ENCODE results near the gene PCDHGA1. TPM values are rescaled to one million over a fixed set of nuclear protein-coding genes. Genes with fewer than 3 reads are reported as not detected.
A peak's percentile ranks its signal among the peaks of the same experiment; 100 is the strongest.

Gene PCDHGA1
- total RNA-seq, 1 donor from 2014 or later = 3.0 TPM

- DNase-seq = no peak
- no peak for ATAC-seq
- intact Hi-C loops (cut with micrococcal nuclease) = no loop called here
These were observed 185.8 kb downstream of the PCDHGA1 start for GRCh38 chr5:141515946-141516671.

GRCh38 chr5:141516672-141517025, 186.3 kb downstream of the PCDHGA1 start:
- ATAC-seq (no peak), DNase-seq (no peak)
- intact Hi-C loops (cut with micrococcal nuclease) = no loop called here

GRCh38 chr5:141517312-141517711, 187.0 kb downstream of the PCDHGA1 start:
- DNase-seq = no peak
- no peak for ATAC-seq
- intact Hi-C loops (cut with micrococcal nuclease) = no loop called here

GRCh38 chr5:141517880-141518617, 187.7 kb downstream of the PCDHGA1 start:
- DNase-seq (no peak), ATAC-seq (no peak)
- intact Hi-C loops (cut with micrococcal nuclease) = no loop called here

GRCh38 chr5:141518618-141519015, 188.3 kb downstream of the PCDHGA1 start:
- intact Hi-C loops (cut with micrococcal nuclease) = no loop called here
- DNase-seq = no peak
- ATAC-seq = no peak

- intact Hi-C loops (cut with micrococcal nuclease) = loop anchor here (5.0 to 10.0 kb wide), 2 partner anchors 37 to 105 kb away; partner anchors contain the start of genes PCDHGA10 and PCDHGB7
These were observed 189.6 kb downstream of the PCDHGA1 start for GRCh38 chr5:141519605-141520565.

GRCh38 chr5:141521244-141521781, 191.0 kb downstream of the PCDHGA1 start:
- DNase-seq (no peak), ATAC-seq (peak; percentile 81)
- intact Hi-C loops (cut with micrococcal nuclease) = loop anchor here (5.0 to 10.0 kb wide), 2 partner anchors 36 to 107 kb away; partner anchors contain the start of genes PCDHGA10 and PCDHGB7

More at GRCh38 chr5:141519605-141520565, 189.6 kb downstream of the PCDHGA1 start:
- ATAC-seq (no peak), DNase-seq (no peak)

- intact Hi-C loops (cut with micrococcal nuclease) = loop anchor here (5.0 to 10.0 kb wide), 2 partner anchors 35 to 108 kb away; partner anchors contain the start of genes PCDHGA10 and PCDHGB7
- no peak for DNase-seq
These were observed 192.0 kb downstream of the PCDHGA1 start for GRCh38 chr5:141522301-141522700.

GRCh38 chr5:141523991-141524390, 193.7 kb downstream of the PCDHGA1 start:
- intact Hi-C loops (cut with micrococcal nuclease) = loop anchor here (5.0 to 10.0 kb wide), 2 partner anchors 33 to 109 kb away; partner anchors contain the start of genes PCDHGA10 and PCDHGB7
- ATAC-seq (no peak), DNase-seq (no peak)

More at GRCh38 chr5:141522301-141522700, 192.0 kb downstream of the PCDHGA1 start:
- no peak for ATAC-seq

- intact Hi-C loops (cut with micrococcal nuclease) = loop anchor here (5.0 to 10.0 kb wide), 3 partner anchors 32 to 110 kb away; partner anchors contain the start of genes PCDHGA10, PCDHGB7 and PCDHGC3
- ATAC-seq = peak; percentile 65
- DNase-seq = peak; percentile 88
These were observed 194.6 kb downstream of the PCDHGA1 start for GRCh38 chr5:141524604-141525597.

GRCh38 chr5:141525653-141526052, 195.3 kb downstream of the PCDHGA1 start:
- DNase-seq (no peak), ATAC-seq (no peak)
- intact Hi-C loops (cut with micrococcal nuclease) = loop anchor here (5.0 to 10.0 kb wide), 2 partner anchors 48 to 111 kb away; partner anchors contain the start of genes PCDHGA10, PCDHGB7 and PCDHGC3

GRCh38 chr5:141527426-141527825, 197.1 kb downstream of the PCDHGA1 start:
- no peak for DNase-seq
- ATAC-seq = no peak
- intact Hi-C loops (cut with micrococcal nuclease) = loop anchor here (5.0 to 10.0 kb wide), 2 partner anchors 50 to 113 kb away; partner anchors contain the start of genes PCDHGA10, PCDHGB7 and PCDHGC3

- ATAC-seq (peak; percentile 73), DNase-seq (peak; percentile 68)
- intact Hi-C loops (cut with micrococcal nuclease) = loop anchor here (5.0 to 10.0 kb wide), 2 partner anchors 51 to 114 kb away; partner anchors contain the start of genes PCDHGA10, PCDHGB7 and PCDHGC3
These were observed 198.1 kb downstream of the PCDHGA1 start for GRCh38 chr5:141528291-141528984.

- ATAC-seq (peak; percentile 71), DNase-seq (peak; percentile 61)
These were observed 198.7 kb downstream of the PCDHGA1 start for GRCh38 chr5:141529002-141529401.

GRCh38 chr5:141529873-141530272, 199.6 kb downstream of the PCDHGA1 start:
- no peak for ATAC-seq
- no peak for DNase-seq
- intact Hi-C loops (cut with micrococcal nuclease) = loop anchor here (5.0 to 10.0 kb wide), 2 partner anchors 53 to 115 kb away; partner anchors contain the start of genes PCDHGA10, PCDHGB7 and PCDHGC3

More at GRCh38 chr5:141529002-141529401, 198.7 kb downstream of the PCDHGA1 start:
- intact Hi-C loops (cut with micrococcal nuclease) = loop anchor here (5.0 to 10.0 kb wide), 2 partner anchors 52 to 114 kb away; partner anchors contain the start of genes PCDHGA10, PCDHGB7 and PCDHGC3

GRCh38 chr5:141532726-141533125, 202.4 kb downstream of the PCDHGA1 start:
- DNase-seq (no peak), ATAC-seq (no peak)
- intact Hi-C loops (cut with micrococcal nuclease) = no loop called here

Measured in left ventricle myocardium superior (tissue), 1 donor.